Measurements from ENCODE around the gene PYGB. TPM values are rescaled to one million over a fixed set of nuclear protein-coding genes. Genes with fewer than 3 reads are reported as not detected.
A peak's percentile ranks its signal among the peaks of the same experiment; 100 is the strongest.
"Not testable (repeated sequence)": the region's sequence is repeated elsewhere in the genome, so short reads cannot be mapped to it uniquely, and the experiment has no call there.

The PYGB gene
- total RNA-seq, 1 donor from 2014 or later: 20.9 TPM

DNA sequence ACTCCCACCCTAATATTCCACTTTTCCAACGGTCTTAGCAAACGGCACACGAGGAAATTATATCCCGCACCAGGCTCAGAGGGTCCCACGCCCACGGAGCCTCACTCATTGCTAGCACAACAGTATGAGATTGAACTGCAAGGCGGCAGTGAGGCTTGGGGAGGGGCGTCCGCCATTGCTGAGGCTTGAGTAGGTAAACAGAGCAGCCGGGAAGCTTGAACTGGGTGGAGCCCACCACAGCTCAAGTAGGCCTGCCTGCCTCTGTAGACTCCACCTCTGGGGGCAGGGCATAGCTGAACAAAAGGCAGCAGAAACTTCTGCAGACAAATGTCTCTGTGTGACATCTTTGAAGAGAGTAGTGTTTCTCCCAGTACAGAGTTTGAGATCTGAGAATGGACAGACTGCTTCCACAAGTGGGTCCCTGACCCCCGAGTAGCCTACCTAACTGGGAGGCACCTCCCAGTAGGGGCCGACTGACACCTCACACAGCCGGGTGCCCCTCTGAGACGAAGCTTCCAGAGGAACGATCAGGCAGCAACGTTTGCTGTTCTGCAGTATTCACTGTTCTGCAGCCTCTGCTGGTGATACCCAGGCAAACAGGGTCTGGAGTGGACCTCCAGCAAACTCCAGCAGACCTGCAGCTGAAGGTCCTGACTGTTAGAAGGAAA lies 13.0 kb downstream of the PYGB start:
- not testable (repeated sequence) for H3K27ac ChIP-seq (ENCODE audit: low read depth, low read length); H3K27me3 ChIP-seq (ENCODE audit: control insufficient read depth in 3 of 3, insufficient read depth in 3 of 3, low read length in 3 of 3); H3K4me3 ChIP-seq (ENCODE audit: low read length in 3 of 3); H3K36me3 ChIP-seq (ENCODE audit: control insufficient read depth in 3 of 3, insufficient read depth in 3 of 3, low read length in 3 of 3); H3K9me3 ChIP-seq (ENCODE audit: control insufficient read depth in 3 of 3, low read length in 3 of 3); H3K4me1 ChIP-seq (ENCODE audit: control insufficient read depth in 3 of 3, insufficient read depth in 3 of 3, low read length in 3 of 3); H3K9ac ChIP-seq (ENCODE audit: low read depth in 1 of 3, low read length in 3 of 3)

DNA sequence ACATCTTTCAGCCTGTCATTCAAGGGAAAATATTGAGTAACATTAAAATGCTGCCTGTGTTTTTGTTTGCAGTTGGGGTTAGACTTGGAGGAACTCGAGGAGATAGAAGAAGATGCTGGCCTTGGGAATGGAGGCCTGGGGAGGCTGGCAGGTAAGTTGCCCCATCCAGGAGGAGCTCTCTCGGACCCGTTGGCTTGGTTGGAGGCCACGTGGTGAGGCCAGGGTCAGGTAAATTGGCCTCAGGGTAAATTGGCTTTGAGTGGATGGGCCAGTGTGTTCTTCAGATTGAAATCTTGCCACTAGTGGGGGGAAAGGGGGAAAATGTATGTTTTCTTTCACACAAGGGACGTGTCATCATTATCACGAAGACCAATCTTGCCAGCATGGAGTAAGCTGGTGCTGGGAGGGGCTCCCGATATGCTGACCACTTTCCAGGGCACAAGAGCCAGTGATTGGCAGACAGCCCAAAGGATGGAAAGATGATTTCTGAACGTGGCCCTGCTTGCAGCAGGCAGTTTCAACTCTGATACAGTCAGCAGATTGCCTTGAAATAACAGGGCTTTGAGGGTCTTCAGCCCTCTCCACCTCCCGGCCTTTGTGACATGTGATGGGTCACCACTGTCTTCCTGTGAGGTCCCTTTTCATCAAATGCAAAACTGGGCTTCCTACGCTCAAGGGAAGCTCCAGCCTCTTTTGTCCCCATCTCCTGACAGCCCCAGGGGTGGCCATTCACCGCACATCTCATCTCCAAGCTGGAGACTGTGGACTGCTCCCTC lies 21.4 kb downstream of the PYGB start:
- Histone ChIP-seq H3K27ac (ENCODE audit: low read depth, low read length) (no peak overlapping the region), H3K36me3 (ENCODE audit: control insufficient read depth in 3 of 3, insufficient read depth in 3 of 3, low read length in 3 of 3) (peaks cover 15 to 18% (median 17%) of the 10 kb centered on the region in 3 donors), H3K4me1 (ENCODE audit: control insufficient read depth in 3 of 3, insufficient read depth in 3 of 3, low read length in 3 of 3) (peaks cover 21 to 28% (median 22%) of the 10 kb centered on the region in 3 donors), H3K9ac (ENCODE audit: low read depth in 1 of 3, low read length in 3 of 3) (no peak overlapping the region), H3K9me3 (ENCODE audit: control insufficient read depth in 3 of 3, low read length in 3 of 3) (no peaks in the 10 kb centered on the region), H3K4me3 (ENCODE audit: low read length in 3 of 3) (no peak overlapping the region), H3K27me3 (ENCODE audit: control insufficient read depth in 3 of 3, insufficient read depth in 3 of 3, low read length in 3 of 3) (no peaks in the 10 kb centered on the region)

- Histone ChIP-seq H3K27me3 (ENCODE audit: control insufficient read depth in 3 of 3, insufficient read depth in 3 of 3, low read length in 3 of 3) (no peaks in the 10 kb centered on the region), H3K9ac (ENCODE audit: low read depth in 1 of 3, low read length in 3 of 3) (no peak overlapping the region), H3K4me1 (ENCODE audit: control insufficient read depth in 3 of 3, insufficient read depth in 3 of 3, low read length in 3 of 3) (peaks cover 21 to 34% (median 22%) of the 10 kb centered on the region in 3 donors), H3K27ac (ENCODE audit: low read depth, low read length) (no peak overlapping the region), H3K9me3 (ENCODE audit: control insufficient read depth in 3 of 3, low read length in 3 of 3) (no peaks in the 10 kb centered on the region), H3K36me3 (ENCODE audit: control insufficient read depth in 3 of 3, insufficient read depth in 3 of 3, low read length in 3 of 3) (peaks cover 15 to 19% (median 18%) of the 10 kb centered on the region in 3 donors), H3K4me3 (ENCODE audit: low read length in 3 of 3) (no peak overlapping the region)
Observed at GRCh38 chr20:25269833-25270170, 21.9 kb downstream of the PYGB start.

- Histone ChIP-seq H3K27me3 (ENCODE audit: control insufficient read depth in 3 of 3, insufficient read depth in 3 of 3, low read length in 3 of 3) (no peaks in the 10 kb centered on the region), H3K36me3 (ENCODE audit: control insufficient read depth in 3 of 3, insufficient read depth in 3 of 3, low read length in 3 of 3) (peaks cover 17 to 21% (median 19%) of the 10 kb centered on the region in 3 donors), H3K9ac (ENCODE audit: low read depth in 1 of 3, low read length in 3 of 3) (no peak overlapping the region), H3K9me3 (ENCODE audit: control insufficient read depth in 3 of 3, low read length in 3 of 3) (no peaks in the 10 kb centered on the region), H3K4me1 (ENCODE audit: control insufficient read depth in 3 of 3, insufficient read depth in 3 of 3, low read length in 3 of 3) (peaks cover 21 to 39% (median 22%) of the 10 kb centered on the region in 3 donors), H3K27ac (ENCODE audit: low read depth, low read length) (no peak overlapping the region), H3K4me3 (ENCODE audit: low read length in 3 of 3) (no peak overlapping the region)
Observed at GRCh38 chr20:25270829-25271251, 23.0 kb downstream of the PYGB start.

DNA sequence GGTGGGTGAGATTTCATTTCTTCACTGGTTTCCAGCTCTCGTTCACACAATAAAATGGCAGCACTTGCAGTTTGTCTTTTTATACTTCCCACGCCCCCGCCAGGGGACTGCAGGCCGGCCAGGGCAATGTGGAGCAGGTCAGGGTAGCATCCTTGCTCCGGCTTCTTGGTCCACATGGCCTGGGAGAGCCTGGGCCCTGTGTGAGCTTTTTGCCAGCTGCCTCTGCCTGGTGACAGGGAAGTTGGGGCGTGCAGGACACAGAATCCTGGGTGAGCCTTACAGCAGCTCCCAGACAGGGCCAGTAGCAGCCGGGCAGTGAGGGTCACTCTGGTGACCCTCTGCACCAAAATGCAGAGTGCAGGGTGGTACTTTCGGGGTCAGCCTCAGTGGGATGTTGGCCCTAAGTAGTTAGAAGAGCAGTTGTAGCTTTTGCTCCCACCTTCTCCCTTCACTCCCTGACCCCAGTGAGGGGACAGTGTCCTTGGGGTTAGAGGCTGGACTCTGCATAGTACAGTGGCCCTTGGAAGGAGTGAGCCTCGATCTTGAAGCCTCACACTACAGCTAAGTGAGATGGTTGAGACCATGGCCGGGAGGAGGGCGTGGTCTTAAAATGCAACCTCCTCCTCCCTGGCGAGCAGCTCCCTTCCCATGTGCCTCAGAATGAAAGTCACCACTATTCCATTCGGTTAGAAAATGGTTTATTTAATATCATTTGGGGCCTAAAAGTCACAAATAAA lies 23.8 kb downstream of the PYGB start:
- Histone ChIP-seq H3K27ac (ENCODE audit: low read depth, low read length) (no peak overlapping the region), H3K4me1 (ENCODE audit: control insufficient read depth in 3 of 3, insufficient read depth in 3 of 3, low read length in 3 of 3) (peaks cover 21 to 39% (median 22%) of the 10 kb centered on the region in 3 donors), H3K9ac (ENCODE audit: low read depth in 1 of 3, low read length in 3 of 3) (no peak overlapping the region), H3K9me3 (ENCODE audit: control insufficient read depth in 3 of 3, low read length in 3 of 3) (no peaks in the 10 kb centered on the region), H3K4me3 (ENCODE audit: low read length in 3 of 3) (no peak overlapping the region), H3K36me3 (ENCODE audit: control insufficient read depth in 3 of 3, insufficient read depth in 3 of 3, low read length in 3 of 3) (peaks cover 17 to 24% (median 19%) of the 10 kb centered on the region in 3 donors), H3K27me3 (ENCODE audit: control insufficient read depth in 3 of 3, insufficient read depth in 3 of 3, low read length in 3 of 3) (no peaks in the 10 kb centered on the region)

DNA sequence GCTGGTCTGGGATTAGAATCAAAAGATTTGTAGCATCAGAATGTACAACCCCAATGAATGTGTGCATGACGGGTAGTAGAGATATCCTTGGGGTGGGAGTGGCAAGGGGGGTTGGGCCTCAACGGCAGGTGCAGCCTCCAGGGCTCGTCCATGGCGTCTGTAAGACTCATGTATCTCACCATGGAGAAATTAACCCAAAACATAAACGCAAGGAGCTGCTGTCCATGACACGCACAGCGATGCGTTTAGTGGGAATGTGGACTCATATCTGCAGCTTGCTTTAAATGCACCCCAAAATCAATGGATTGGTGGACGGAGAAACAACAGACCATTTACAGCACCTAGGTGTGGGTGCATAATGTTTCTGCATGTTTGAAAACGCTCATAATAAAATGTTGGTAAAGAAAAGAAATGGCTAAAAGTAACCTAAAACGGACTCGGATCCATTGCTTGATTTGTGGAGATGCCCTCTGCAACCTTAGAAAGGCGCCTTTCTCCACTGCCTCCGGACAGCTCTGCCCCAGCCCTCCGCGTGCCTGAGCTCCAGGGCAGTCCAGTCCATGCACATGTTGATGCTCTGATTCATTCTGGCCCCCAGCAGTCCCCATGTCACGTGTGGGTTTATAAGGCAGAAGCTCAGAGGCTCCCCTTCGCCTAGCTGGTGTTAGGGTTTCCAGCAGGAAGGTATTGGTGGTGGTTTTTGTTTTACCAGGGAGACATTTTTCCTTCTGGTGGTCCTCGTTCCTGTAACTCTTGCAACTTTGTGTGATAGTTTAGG lies 24.5 kb downstream of the PYGB start:
- peak overlapping the region; percentile 49 for H3K27ac ChIP-seq (ENCODE audit: low read depth, low read length)
- no peaks in the 10 kb centered on the region for H3K9me3 ChIP-seq (ENCODE audit: control insufficient read depth in 3 of 3, low read length in 3 of 3)
- peak overlapping the region in 1 of 3 donors; percentile 30 for H3K4me3 ChIP-seq (ENCODE audit: low read length in 3 of 3)
- H3K27me3 ChIP-seq (ENCODE audit: control insufficient read depth in 3 of 3, insufficient read depth in 3 of 3, low read length in 3 of 3): no peaks in the 10 kb centered on the region
- peaks cover 20 to 28% (median 21%) of the 10 kb centered on the region in 3 donors for H3K36me3 ChIP-seq (ENCODE audit: control insufficient read depth in 3 of 3, insufficient read depth in 3 of 3, low read length in 3 of 3)
- peaks cover 21 to 41% (median 24%) of the 10 kb centered on the region in 3 donors for H3K4me1 ChIP-seq (ENCODE audit: control insufficient read depth in 3 of 3, insufficient read depth in 3 of 3, low read length in 3 of 3)
- H3K9ac ChIP-seq (ENCODE audit: low read depth in 1 of 3, low read length in 3 of 3): peak overlapping the region in 1 of 3 donors; percentile 25

DNA sequence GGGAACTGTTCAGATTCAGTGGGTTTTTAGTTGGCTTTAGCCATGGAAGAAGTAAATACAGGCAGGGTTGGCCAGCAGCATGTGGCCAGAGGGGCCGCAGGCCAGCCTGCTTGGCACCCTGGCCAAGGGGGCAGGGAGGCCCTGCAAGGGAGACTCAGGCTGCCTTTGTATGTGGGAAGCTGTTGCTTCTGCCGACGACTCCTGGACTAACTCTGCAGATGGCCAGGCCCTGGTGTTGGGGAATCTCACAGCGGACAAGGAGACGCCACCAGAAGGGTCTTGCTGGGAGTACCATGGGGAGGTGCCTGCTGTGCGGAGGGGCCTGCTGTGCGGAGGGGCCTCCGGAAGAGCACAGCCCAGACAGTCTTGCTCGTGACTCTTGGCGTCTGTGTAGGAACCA lies 25.2 kb downstream of the PYGB start:
- Histone ChIP-seq H3K9ac (ENCODE audit: low read depth in 1 of 3, low read length in 3 of 3) (peak overlapping the region in 2 of 3 donors; percentile 62 to 63), H3K4me1 (ENCODE audit: control insufficient read depth in 3 of 3, insufficient read depth in 3 of 3, low read length in 3 of 3) (peaks cover 21 to 43% (median 27%) of the 10 kb centered on the region in 3 donors), H3K36me3 (ENCODE audit: control insufficient read depth in 3 of 3, insufficient read depth in 3 of 3, low read length in 3 of 3) (peaks cover 21 to 33% (median 25%) of the 10 kb centered on the region in 3 donors), H3K4me3 (ENCODE audit: low read length in 3 of 3) (peak overlapping the region; percentile 30 to 40 (median 36)), H3K27me3 (ENCODE audit: control insufficient read depth in 3 of 3, insufficient read depth in 3 of 3, low read length in 3 of 3) (no peaks in the 10 kb centered on the region), H3K9me3 (ENCODE audit: control insufficient read depth in 3 of 3, low read length in 3 of 3) (no peaks in the 10 kb centered on the region), H3K27ac (ENCODE audit: low read depth, low read length) (peak overlapping the region; percentile 49)

GRCh38 chr20:25273541-25274358 lies 25.9 kb downstream of the PYGB start:
- Histone ChIP-seq H3K36me3 (ENCODE audit: control insufficient read depth in 3 of 3, insufficient read depth in 3 of 3, low read length in 3 of 3) (peaks cover 24 to 38% (median 27%) of the 10 kb centered on the region in 3 donors), H3K9me3 (ENCODE audit: control insufficient read depth in 3 of 3, low read length in 3 of 3) (no peaks in the 10 kb centered on the region), H3K27ac (ENCODE audit: low read depth, low read length) (peak overlapping the region; percentile 49), H3K4me3 (ENCODE audit: low read length in 3 of 3) (peak overlapping the region in 2 of 3 donors; percentile 35 to 40), H3K27me3 (ENCODE audit: control insufficient read depth in 3 of 3, insufficient read depth in 3 of 3, low read length in 3 of 3) (no peaks in the 10 kb centered on the region), H3K9ac (ENCODE audit: low read depth in 1 of 3, low read length in 3 of 3) (peak overlapping the region; percentile 14 to 63 (median 62)), H3K4me1 (ENCODE audit: control insufficient read depth in 3 of 3, insufficient read depth in 3 of 3, low read length in 3 of 3) (peaks cover 21 to 43% (median 27%) of the 10 kb centered on the region in 3 donors)

- Histone ChIP-seq H3K9me3 (ENCODE audit: control insufficient read depth in 3 of 3, low read length in 3 of 3) (no peaks in the 10 kb centered on the region), H3K4me1 (ENCODE audit: control insufficient read depth in 3 of 3, insufficient read depth in 3 of 3, low read length in 3 of 3) (peaks cover 21 to 43% (median 27%) of the 10 kb centered on the region in 3 donors), H3K27ac (ENCODE audit: low read depth, low read length) (no peak overlapping the region), H3K36me3 (ENCODE audit: control insufficient read depth in 3 of 3, insufficient read depth in 3 of 3, low read length in 3 of 3) (peaks cover 27 to 38% (median 27%) of the 10 kb centered on the region in 3 donors), H3K27me3 (ENCODE audit: control insufficient read depth in 3 of 3, insufficient read depth in 3 of 3, low read length in 3 of 3) (no peaks in the 10 kb centered on the region), H3K4me3 (ENCODE audit: low read length in 3 of 3) (peak overlapping the region in 1 of 3 donors; percentile 13), H3K9ac (ENCODE audit: low read depth in 1 of 3, low read length in 3 of 3) (peak overlapping the region in 1 of 3 donors; percentile 23)
Observed at GRCh38 chr20:25274481-25274880, 26.6 kb downstream of the PYGB start.

All from skeletal muscle tissue (tissue), 4 donors.